Osteoblast (primary cell): ENCODE results near the gene NUP93. TPM values are rescaled to one million over a fixed set of nuclear protein-coding genes. Genes with fewer than 3 reads are reported as not detected.
"Not testable (repeated sequence)": the region's sequence is repeated elsewhere in the genome, so short reads cannot be mapped to it uniquely, and the experiment has no call there.

ENCODE experiments used
- DNase-seq: peaks from one replicate; pipeline ENCODE4 v3.0.0; 2011; ENCODE audit warnings: low spot score, mixed read lengths; ENCODE audit not compliant: insufficient read length; ENCODE audit errors: missing footprints
- H2AFZ ChIP-seq: 2 replicates; pipeline ENCODE4 v1.6.0; 2011; ENCODE audit warnings: mild to moderate bottlenecking, low read length
- H3K27ac ChIP-seq: 2 replicates; pipeline ENCODE4 v1.5.1; 2011; ENCODE audit warnings: mild to moderate bottlenecking, low read depth, low read length, moderate library complexity
- H3K27me3 ChIP-seq: 2 replicates; pipeline ENCODE4 v1.6.0; 2012; ENCODE audit warnings: mild to moderate bottlenecking, control low read depth, inconsistent platforms, low read length, moderate library complexity; ENCODE audit not compliant: insufficient read depth
- H3K36me3 ChIP-seq: 2 replicates; pipeline ENCODE4 v1.5.1; 2011; ENCODE audit warnings: mild to moderate bottlenecking, low read length, control low read depth, moderate library complexity; ENCODE audit not compliant: insufficient read depth
- H3K4me1 ChIP-seq: 2 replicates; pipeline ENCODE4 v1.5.1; 2011; ENCODE audit warnings: mild to moderate bottlenecking, low read length, control low read depth, moderate library complexity; ENCODE audit not compliant: insufficient read depth
- H3K4me2 ChIP-seq: 2 replicates; pipeline ENCODE4 v1.6.0; 2011; ENCODE audit warnings: mild to moderate bottlenecking, low read length; ENCODE audit not compliant: insufficient read depth
- H3K4me3 ChIP-seq: fragments of 200-600 bp; sonication (generic); 3 replicates; pipeline ENCODE4 v1.5.1; 2012; ENCODE audit warnings: mild to moderate bottlenecking, low read length, inconsistent platforms; ENCODE audit not compliant: insufficient read depth
- H3K79me2 ChIP-seq: 2 replicates; pipeline ENCODE4 v1.6.0; 2012; ENCODE audit warnings: mild to moderate bottlenecking, low read length, control low read depth, inconsistent platforms; ENCODE audit not compliant: insufficient read depth
- H3K9me3 ChIP-seq: 2 replicates; pipeline ENCODE4 v1.5.1; 2011; ENCODE audit warnings: low read depth, low read length, control low read depth
- H4K20me1 ChIP-seq: 2 replicates; pipeline ENCODE4 v1.6.0; 2012; ENCODE audit warnings: mild to moderate bottlenecking, low read length, control low read depth; ENCODE audit not compliant: insufficient read depth
- CTCF ChIP-seq: IDR thresholded peaks from 2 replicates; pipeline ENCODE4 v1.5.1; 2011; ENCODE audit warnings: mild to moderate bottlenecking, low read depth, low read length, moderate library complexity; ENCODE audit errors: extremely low read depth
- total RNA-seq: library from RNA; depleted of rRNA; stranded (reverse); fragments of >200 nt; gene quantifications from 2 replicates; pipeline ENCODE4 v1.2.3, GENCODE V29; 2012

NUP93 gene
- total RNA-seq, 1 donor = 40.5 TPM

- H3K79me2 ChIP-seq = no peaks in the 10 kb centered on the region
- H4K20me1 ChIP-seq = no peaks in the 10 kb centered on the region
- H3K4me3 ChIP-seq = no peak overlapping the region
- H3K27me3 ChIP-seq = no peaks in the 10 kb centered on the region
- no peak overlapping the region for H3K4me2 ChIP-seq
- H2AFZ ChIP-seq = no peak overlapping the region
- DNase-seq = peak; percentile 82
- TF ChIP-seq CTCF = no peak
- no peaks in the 10 kb centered on the region for H3K4me1 ChIP-seq
- H3K27ac ChIP-seq = no peak overlapping the region
- no peaks in the 10 kb centered on the region for H3K36me3 ChIP-seq
- H3K9me3 ChIP-seq = no peaks in the 10 kb centered on the region
Measured at GRCh38 chr16:56883586-56883985, 153.7 kb downstream of the NUP93 start.

- peak; percentile 58 for DNase-seq
- H3K27me3 ChIP-seq = no peaks in the 10 kb centered on the region
- no peaks in the 10 kb centered on the region for H3K36me3 ChIP-seq
- H3K4me1 ChIP-seq = no peaks in the 10 kb centered on the region
- no peaks in the 10 kb centered on the region for H3K79me2 ChIP-seq
- H3K4me2 ChIP-seq = no peak overlapping the region
- H3K4me3 ChIP-seq = no peak overlapping the region
- H4K20me1 ChIP-seq = no peaks in the 10 kb centered on the region
- no peak overlapping the region for H2AFZ ChIP-seq
- H3K9me3 ChIP-seq = no peaks in the 10 kb centered on the region
- TF ChIP-seq CTCF = no peak
- no peak overlapping the region for H3K27ac ChIP-seq
Measured at GRCh38 chr16:56884026-56884582, 154.2 kb downstream of the NUP93 start.

GRCh38 chr16:56884929-56885328, 155.0 kb downstream of the NUP93 start:
- not testable (repeated sequence) for H2AFZ ChIP-seq, H3K9me3 ChIP-seq, H4K20me1 ChIP-seq, H3K4me2 ChIP-seq, H3K79me2 ChIP-seq, H3K4me3 ChIP-seq, H3K4me1 ChIP-seq, H3K36me3 ChIP-seq, H3K27ac ChIP-seq, H3K27me3 ChIP-seq
- DNase-seq = peak; percentile 13

GRCh38 chr16:56885446-56886162, 155.7 kb downstream of the NUP93 start:
- Histone ChIP-seq H3K27ac (no peak overlapping the region), H2AFZ (no peak overlapping the region), H3K36me3 (no peaks in the 10 kb centered on the region), H4K20me1 (no peaks in the 10 kb centered on the region), H3K4me2 (no peak overlapping the region), H3K9me3 (no peaks in the 10 kb centered on the region), H3K4me3 (no peak overlapping the region), H3K79me2 (no peaks in the 10 kb centered on the region), H3K4me1 (no peaks in the 10 kb centered on the region), H3K27me3 (no peaks in the 10 kb centered on the region)
- peak; percentile 25 for DNase-seq
- no peak for TF ChIP-seq CTCF
